CD4-positive, alpha-beta T cell treated with Interleukin-17A for 1 hour (primary cell): ENCODE results near the gene LMO3.

Experiments used
- DNase-seq: peaks from one replicate; pipeline ENCODE4 v3.0.0-alpha.2; 2020

LMO3 gene

GRCh38 chr12:16599081-16599480 lies 6.9 kb downstream of the LMO3 start:
- no peak for DNase-seq

DNA sequence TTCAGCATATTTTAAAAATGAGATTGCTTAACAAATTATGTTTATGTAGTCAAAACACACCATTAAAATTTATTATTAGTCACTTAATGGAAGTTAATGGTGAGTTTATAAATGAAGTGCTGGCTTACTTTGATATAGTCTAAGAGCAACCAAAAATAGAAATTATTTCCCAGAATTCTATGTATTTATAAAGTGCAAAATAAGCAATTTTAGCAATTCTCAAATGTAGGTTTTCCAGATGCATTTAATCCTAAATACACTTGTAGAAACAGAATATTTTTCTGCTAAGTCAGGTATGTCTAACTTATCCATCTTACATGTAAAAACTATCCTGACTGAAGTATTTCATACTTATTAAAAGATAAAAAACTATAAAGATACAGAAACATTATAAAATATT lies 11.2 kb downstream of the LMO3 start:
- DNase-seq: no peak

- no peak for DNase-seq
Measured at GRCh38 chr12:16593546-16593945, 12.4 kb downstream of the LMO3 start.

DNA sequence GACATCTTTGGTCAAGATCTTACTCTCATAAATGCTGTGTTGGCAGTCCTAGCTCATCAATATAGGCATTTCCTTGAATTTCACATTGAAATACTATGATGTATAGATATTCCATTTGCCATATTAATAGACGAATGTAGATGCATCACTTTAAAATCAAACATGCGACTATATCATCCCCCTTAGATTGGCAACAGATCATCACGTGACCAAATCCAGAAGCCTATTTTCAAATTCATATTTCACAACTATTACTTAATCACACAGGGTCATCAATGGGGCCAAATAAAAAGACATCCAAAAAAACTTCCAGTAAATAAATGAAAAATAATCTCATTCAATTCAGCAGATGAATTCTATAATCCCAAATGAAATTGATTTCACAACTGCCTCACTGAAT lies 15.3 kb downstream of the LMO3 start:
- no peak for DNase-seq

DNA sequence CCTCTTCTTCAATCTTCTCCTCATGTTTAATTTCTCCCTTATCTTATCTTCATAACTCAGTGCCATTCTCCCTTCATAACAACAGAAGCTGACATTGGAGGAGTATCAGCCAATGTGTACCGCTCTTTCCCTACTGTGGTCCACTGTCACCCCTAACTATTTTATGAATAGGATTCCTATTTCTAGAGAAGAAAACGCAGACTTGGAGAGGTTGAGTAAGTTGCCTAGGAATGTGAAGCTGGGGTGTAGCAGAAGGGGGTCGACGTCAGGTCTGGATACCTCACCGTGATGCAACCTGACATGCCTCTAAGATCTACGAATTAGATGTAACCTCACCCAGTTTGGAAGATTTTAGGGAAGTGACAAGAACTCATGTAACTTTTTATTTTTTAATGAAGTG lies 17.1 kb downstream of the LMO3 start:
- no peak for DNase-seq

DNA sequence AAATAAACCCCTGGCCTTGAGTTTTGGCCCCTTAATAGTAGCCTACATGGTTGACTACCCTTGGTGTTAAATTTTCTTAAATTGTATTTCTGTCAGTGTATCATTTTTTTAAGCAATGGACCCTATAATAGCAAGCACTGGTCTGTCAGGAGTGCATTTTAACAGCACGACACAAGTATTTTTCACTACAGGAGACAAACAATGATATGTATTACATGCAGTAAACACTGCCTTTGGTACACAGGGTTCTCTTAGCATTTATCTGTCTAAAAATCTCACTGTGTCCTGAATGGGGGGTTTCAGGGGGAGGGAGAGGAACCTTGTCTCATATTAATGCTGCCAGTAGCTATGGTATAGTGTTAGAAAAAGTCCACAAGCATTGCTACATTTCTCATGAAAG lies 18.4 kb downstream of the LMO3 start:
- DNase-seq: no peak

- DNase-seq: no peak
Measured at GRCh38 chr12:16587110-16587453, 18.9 kb downstream of the LMO3 start.

GRCh38 chr12:16586350-16587109 lies 19.4 kb downstream of the LMO3 start:
- no peak for DNase-seq

GRCh38 chr12:16585781-16586180 lies 20.2 kb downstream of the LMO3 start:
- DNase-seq: no peak

GRCh38 chr12:16583969-16584745 lies 21.8 kb downstream of the LMO3 start:
- no peak for DNase-seq

DNA sequence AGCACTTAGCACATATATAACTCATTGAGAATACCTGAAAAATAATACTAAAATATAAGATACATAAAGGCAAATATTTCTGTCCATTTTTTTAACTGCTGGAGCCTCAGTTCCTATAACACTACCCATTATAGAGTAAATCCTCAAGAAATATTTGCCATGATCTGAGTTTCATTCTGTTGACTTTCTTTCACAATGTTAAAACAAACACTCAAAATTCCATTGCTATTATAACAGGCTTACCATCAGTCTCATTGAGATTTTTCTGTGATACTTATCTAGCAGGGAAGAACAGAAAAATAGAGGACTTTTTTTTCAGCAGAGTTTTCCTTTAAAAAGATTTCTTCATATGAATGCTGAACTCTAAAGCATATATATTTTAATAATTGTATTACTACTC lies 24.5 kb downstream of the LMO3 start:
- DNase-seq: no peak

GRCh38 chr12:16579041-16579440 lies 26.9 kb downstream of the LMO3 start:
- DNase-seq: no peak

- no peak for DNase-seq
Measured at GRCh38 chr12:16573398-16574077, 32.4 kb downstream of the LMO3 start.

GRCh38 chr12:16568873-16569272 lies 37.1 kb downstream of the LMO3 start:
- no peak for DNase-seq

DNA sequence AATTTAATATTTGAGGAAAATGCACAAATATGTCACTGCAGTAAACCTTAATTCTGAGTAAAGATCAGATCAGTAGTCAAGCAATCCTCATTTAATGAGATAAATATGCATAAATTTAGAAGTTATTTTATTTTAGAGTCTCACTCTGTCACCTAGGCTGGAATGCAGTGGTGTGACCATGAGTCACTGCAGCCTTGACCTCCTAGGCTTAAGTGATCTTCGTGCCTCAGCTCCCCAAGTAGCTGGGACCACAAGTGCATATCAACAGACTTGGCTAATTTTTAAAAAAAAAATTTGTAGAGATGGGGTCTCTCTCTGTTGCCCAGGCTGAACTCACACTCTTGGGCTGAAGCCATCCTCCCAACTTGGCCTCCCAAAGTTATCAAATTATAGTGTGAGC lies 41.3 kb downstream of the LMO3 start:
- no peak for DNase-seq

GRCh38 chr12:16563504-16563903 lies 42.5 kb downstream of the LMO3 start:
- DNase-seq: no peak

GRCh38 chr12:16562921-16563320 lies 43.0 kb downstream of the LMO3 start:
- no peak for DNase-seq

GRCh38 chr12:16562435-16562834 lies 43.5 kb downstream of the LMO3 start:
- DNase-seq: no peak

DNA sequence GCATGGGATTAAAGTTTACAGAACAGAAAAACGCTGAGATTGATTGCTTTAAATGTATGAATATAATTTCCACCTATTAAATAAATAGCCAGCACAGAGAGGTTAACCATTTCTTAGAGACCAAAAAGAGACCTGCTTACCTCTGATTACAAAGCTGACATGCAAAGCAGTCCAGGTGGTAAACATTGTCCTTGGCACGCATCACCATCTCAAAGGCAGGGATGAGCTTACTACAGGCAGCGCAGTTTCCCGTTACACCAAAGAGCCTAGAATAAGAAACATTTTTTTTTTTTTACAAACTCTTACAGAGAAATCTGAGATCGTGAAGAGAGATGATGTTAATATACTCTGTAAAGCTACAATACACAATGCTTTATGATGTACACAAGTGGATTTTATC lies 45.7 kb downstream of the LMO3 start:
- no peak for DNase-seq

GRCh38 chr12:16555630-16556029 lies 50.3 kb downstream of the LMO3 start:
- DNase-seq: no peak

DNA sequence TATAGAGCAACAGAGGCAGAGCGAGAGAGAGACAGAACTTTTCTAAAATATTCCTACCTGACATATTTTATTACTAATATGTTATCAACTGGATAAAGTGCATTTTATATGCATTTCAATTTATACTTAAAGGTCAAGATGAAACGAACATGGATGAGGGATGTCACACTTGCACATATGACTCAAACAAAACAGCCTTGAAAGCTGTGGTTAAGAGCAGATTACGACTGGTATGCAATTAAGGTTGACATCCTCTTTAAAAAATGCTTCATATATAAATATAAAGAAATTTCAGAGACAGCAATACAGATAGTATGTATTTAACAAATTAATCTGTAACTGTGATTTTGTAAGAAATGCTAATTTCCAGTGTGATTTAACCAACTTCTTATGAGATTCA lies 52.5 kb downstream of the LMO3 start:
- no peak for DNase-seq

GRCh38 chr12:16552301-16552700 lies 53.7 kb downstream of the LMO3 start:
- DNase-seq: no peak

DNA sequence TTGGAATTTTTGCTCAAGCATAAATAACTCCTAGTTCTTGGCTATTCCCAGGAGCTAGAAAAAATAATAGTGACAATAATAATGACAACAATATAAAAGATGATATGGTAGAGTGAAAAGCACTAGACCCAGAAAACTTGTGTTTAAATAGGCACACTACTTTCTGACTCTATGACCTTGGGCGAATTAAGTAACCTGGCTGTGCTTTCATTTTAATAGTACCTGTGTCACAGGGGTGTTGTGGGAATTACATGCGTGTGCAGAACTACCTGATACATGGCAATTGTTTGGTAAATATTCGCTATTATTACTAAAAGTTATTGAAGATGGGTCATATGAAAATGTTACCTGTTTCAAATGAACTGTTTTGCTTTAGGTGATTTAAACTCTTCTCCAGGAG lies 60.1 kb downstream of the LMO3 start:
- DNase-seq: no peak

DNA sequence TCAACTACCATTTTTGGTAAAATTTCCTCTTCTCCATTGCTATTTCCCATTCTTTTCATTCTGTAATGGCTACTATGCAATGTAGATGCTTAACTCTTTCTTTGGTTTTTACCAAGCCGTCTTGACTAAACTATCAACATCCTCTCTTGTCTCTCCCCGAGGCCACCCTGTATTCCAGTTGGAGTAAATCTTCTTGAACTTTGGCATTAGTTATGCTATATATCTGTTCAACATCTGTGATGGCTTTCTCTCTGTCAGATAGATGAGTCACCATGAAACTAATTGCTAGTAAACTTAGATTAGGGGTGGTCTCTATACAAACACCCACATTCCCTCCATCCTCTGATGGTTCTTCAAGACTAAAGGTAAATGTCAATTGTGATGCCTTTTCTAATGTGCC lies 63.4 kb downstream of the LMO3 start:
- DNase-seq: no peak
